Activated CD8-positive, alpha-beta memory T cell treated with anti-CD3 and anti-CD28 coated beads, Interleukin-2, amount 50 U/mL, for 1 hour (primary cell): ENCODE measurements around the gene GALNT1.

Experiments used
- DNase-seq: peaks from one replicate; pipeline ENCODE4 v3.0.0-alpha.2; 2020; ENCODE audit errors: extremely low read depth

Gene GALNT1

GRCh38 chr18:35618696-35619095 lies 37.2 kb downstream of the GALNT1 start:
- DNase-seq = no peak

DNA sequence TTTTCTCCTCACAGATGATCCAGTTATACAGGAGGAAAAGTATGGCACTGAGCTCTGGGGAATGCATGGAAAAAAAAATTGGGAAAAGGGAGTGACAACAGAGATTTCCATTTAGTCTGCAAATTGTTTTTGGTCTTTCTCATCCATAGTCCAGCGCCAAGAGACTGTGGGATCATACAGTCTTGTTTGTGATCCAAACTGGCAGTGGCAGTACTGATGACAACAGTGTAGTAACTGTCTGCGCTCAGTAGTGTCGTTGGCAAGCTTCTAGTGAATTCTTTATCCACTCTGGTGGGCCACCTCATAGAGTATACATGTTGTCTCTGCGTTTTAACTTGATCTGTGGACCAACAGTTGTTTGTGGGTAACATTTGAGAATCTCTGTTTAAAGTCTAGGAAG lies 37.9 kb downstream of the GALNT1 start:
- DNase-seq = no peak

GRCh38 chr18:35619941-35620340 lies 38.4 kb downstream of the GALNT1 start:
- no peak for DNase-seq

GRCh38 chr18:35620765-35621164 lies 39.2 kb downstream of the GALNT1 start:
- DNase-seq = no peak

- no peak for DNase-seq
These were observed 41.7 kb downstream of the GALNT1 start for GRCh38 chr18:35623255-35623654.

DNA sequence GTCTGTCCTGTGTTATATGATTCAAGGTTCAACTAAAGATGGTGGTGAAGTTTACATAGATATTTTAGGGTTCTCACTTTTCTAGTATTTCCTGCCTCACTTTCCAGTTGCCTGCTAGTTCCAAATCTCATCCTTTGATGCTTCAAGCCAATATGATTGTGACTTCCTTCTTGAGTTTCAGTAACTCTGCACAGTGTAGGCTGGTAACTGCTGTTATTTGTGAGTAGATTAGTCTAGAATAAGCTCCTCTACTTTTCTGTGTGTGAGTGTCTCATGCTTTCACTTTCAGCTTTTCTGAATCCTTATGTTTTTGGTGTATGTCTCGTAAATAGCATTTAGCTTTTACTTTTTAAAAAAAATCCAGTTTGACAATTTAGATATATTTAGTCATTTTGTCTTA lies 42.6 kb downstream of the GALNT1 start:
- DNase-seq = no peak

DNA sequence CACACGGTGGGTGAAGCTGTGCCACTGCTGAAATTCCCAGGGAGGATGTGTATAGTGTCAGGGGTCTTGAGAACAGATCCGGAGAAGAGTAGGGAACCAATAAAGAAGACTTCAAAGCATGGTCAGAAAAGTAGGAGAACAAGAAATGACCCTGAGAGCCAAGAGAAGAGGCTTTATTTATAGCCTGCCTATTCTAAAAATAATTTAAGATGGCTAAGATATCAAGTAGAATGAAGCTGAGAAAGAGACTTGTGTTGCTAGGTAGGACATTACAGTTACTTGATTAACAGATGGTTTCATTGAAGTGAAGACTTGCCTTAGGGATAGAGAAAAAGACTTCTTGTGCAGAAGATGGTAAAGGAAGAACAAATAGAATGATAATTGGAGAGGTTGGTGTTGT lies 43.7 kb downstream of the GALNT1 start:
- DNase-seq = no peak

- DNase-seq = no peak
These were observed 52.2 kb downstream of the GALNT1 start for GRCh38 chr18:35633761-35634160.

- no peak for DNase-seq
These were observed 52.8 kb downstream of the GALNT1 start for GRCh38 chr18:35634323-35634722.

- no peak for DNase-seq
These were observed 53.6 kb downstream of the GALNT1 start for GRCh38 chr18:35635170-35635569.

DNA sequence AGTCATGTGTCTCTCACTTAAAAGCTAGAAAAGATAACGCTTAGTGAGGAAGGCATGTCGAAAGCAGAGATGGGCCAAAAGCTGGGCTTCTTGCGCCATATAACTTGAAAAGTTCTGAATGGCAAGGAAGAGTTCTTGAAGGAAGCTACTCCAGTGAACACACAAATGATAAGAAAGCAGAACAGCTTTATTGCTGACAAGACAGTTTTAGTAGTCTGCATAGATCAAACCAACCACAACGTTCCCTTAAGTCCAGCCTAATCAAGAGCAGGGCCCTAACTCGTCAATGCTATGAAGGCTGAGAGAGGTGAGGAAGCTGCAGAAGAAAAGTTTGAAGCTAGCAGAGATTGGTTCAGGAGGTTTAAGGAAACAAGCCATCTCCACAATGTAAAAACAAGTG lies 55.7 kb downstream of the GALNT1 start:
- no peak for DNase-seq

- no peak for DNase-seq
These were observed 57.8 kb downstream of the GALNT1 start for GRCh38 chr18:35639296-35639695.

GRCh38 chr18:35641467-35641866 lies 59.9 kb downstream of the GALNT1 start:
- DNase-seq = no peak

DNA sequence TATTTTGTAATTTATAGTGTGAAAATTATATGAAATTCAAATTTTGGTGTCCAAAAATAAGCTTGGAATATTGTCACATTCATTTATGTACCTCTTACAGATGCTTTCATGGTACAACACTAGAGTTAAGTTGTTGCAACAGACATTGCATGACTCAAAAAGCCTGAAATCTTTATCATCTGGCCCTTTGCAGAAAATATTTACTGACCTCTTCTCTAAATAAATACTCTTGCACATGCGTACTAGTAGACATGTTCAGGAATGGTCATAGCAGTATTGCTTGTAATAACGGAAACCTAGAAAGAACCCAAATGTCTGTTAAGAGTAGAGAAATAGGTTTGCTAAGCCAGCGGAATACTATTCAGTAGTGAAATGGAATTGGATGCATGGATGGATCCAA lies 60.4 kb downstream of the GALNT1 start:
- DNase-seq = no peak

DNA sequence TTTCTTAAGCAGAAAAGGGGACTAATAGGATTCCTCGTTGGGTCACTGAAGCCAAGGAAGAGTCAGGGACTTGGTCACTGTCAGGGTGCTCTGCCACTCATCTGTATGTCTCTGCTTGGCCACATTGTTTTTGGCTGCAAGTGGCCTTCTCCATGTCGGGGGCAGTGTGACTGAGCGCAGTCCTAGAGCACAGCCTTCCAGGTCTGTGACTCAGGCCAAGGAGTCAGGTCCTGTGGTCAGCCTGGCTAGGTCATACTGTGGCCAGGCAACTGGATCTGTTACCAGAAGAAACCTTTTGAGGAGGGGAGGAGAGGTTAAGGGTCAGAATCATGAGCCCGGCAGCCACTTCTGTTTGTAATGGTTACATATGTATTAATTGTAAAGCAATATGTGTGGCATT lies 61.3 kb downstream of the GALNT1 start:
- DNase-seq = no peak

- DNase-seq = no peak
These were observed 64.9 kb downstream of the GALNT1 start for GRCh38 chr18:35646449-35646848.

DNA sequence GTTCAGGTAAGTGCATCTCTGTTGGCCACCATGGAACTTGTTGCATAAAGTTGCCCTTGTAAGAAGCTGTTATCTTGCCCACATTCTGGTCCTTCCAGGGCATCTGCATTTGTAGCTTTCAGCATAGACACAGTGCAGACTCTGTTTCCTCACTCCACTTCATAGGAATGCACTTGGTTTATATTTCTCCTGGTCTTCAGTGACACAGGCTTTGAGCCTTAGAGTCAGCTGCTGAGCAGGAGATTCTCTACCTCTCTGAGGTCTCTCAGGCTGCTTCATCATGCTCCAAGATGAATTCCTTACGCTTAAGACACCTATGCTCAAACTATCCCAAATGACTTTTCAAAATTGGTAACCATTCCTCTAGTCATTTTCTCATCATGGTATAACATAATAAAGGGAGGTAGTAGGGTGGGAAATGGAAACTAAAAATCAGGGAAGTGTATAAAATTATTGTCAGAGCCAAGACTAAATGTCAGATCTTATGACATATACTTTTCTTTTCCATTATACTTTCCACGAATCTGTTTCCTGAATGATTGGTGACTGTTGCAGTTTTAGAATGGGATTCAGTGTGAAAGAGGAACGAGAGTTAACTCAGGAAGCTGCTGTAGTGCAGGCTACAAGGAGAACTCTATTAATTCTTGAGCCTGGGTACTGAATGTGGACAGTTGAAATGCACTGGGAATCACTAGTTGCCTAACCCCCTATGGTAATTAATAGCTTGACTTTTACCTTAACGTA lies 72.0 kb downstream of the GALNT1 start:
- DNase-seq = no peak

DNA sequence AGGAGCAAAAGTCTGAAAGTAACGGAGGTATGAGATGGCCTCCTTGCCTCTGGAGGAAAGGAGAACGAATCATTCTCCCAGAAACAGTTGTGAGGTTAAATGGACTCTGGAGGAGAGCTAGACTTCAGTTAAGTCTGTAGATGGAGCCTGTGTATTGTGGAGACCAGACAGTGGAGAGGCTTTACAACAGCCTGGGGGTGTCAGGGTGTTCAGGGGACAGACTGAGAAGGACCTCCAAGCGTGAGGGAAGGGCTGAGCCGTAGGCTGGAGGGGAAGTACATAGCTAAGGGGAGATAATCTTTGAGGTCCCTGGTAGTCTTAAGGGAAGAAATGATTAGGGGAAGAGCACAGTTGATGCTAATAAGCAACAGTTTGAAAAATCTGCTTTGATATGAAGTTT lies 76.6 kb downstream of the GALNT1 start:
- no peak for DNase-seq

DNA sequence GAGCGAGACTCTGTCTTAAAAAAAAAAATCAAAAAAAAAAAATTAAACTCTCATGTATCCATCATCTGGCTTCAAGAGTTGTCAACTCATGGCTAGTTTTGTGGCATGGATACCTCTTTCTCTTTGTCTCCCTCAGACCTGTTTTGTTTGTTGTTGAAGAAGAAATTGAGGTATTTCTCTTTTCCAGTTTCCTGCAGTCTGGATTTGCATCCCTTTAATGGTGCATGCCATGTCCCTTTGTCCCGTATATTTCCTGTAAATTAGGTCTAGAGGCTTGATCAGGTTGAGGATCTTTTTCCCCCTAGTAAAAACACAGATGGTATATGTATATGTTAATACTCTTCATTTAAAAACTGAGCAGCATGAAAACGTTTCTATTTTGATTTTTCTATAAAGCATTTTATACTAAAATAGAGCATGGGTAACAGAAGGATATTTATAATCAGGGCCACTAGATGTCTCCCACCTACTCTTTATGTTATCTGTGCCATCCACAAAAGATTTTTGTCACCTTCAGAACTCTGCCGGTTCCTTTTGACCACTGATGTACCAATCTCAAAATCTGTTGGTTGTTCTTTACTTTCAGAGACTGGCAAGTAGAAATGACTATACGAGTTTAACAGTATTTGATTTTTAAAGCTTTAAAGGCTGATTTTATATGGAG lies 80.1 kb downstream of the GALNT1 start:
- DNase-seq = no peak

DNA sequence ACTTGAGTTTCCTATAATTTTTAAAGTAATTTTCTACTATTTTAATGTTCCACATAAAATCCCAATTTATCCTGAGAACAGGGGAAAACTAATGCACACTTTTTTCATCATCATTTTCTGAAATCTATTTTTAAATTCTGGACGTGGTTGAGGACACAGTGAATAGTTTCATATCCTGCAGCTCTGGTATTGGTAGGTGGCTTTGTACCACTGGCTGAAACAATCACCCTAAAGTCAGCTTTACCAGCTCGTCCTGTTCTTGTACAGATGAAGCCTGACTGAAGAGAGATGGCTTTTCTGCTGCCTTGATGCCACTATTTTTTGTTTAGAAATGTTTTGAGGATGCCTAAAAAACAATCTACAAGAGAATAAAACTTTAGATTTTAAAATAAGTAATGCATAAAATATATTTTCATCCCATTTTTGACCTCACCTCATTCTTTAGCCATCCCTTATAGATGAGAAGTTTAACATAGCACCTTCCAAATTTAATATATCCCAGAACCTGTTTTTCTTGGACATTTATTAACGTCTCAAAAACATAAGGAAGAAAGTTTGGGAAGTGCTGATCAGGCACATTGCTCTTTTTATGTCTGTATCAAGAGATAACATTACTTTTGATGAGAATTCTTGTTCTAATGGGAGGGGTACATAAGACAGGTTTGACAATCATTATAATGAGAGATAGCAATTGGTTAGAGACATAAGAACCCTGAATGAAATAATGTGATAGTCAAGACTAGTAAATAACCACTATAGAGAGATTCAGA lies 80.9 kb downstream of the GALNT1 start:
- no peak for DNase-seq

DNA sequence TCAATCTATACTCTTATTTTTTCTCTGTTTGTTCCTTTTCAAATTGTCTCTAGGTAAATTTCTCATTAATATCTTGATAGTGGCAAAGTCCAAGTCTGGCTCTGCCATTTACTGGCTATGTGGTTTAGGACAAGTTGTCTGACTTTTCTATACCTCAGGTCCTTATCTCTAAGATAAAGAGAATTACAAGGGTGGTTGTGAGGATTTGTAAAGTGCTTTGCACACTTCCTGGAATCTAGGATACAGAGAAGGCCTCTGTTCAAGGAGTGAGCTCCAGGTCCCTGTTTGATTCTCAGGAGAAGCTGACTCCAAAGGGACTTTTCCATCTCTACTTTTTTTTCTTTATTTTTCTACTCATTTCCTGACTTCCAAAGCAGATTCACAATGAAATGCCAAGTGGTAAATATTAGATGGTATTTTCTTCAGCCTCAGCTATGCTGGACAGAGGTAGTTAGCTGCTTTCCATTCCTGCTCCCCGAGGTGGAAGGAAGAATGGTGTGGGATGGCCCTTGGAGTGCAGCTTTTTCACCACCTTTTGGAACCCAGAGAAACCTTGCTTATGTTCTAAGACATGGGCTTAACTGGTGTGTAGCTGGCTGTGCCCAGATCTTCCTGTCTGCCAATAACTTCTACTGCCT lies 90.5 kb downstream of the GALNT1 start:
- DNase-seq = no peak

GRCh38 chr18:35672897-35673296 lies 91.4 kb downstream of the GALNT1 start:
- DNase-seq = no peak
